Gastroesophageal sphincter (tissue), 4 donors: Measurements from ENCODE around the gene UPB1. TPM values are rescaled to one million over a fixed set of nuclear protein-coding genes. Genes with fewer than 3 reads are reported as not detected.

ENCODE experiments used
- ATAC-seq: fragments of 150-250 bp; one replicate; pipeline ENCODE4 v1.9.1; 2016; ENCODE audit warnings: mild to moderate bottlenecking, moderate library complexity
- H3K27ac ChIP-seq, 4 donors: fragments of 200-600 bp; sonication (generic) in 3 of 4; 1 replicate in 3 of 4; 2 replicates in 1 of 4; pipeline ENCODE4 v1.5.1; 2016 to 2019
- H3K27me3 ChIP-seq: fragments of 200-600 bp; sonication (generic); one replicate; pipeline ENCODE4 v1.5.1; 2019
- H3K36me3 ChIP-seq, 2 donors: fragments of 200-600 bp; sonication (generic); one replicate each; pipeline ENCODE4 v1.5.1; 2019; ENCODE audit warnings: control low read depth in 1 of 2
- H3K4me1 ChIP-seq, 3 donors: fragments of 200-600 bp; sonication (generic); 1 replicate in 2 of 3; 2 replicates in 1 of 3; pipeline ENCODE4 v1.5.1; 2016 to 2019; ENCODE audit warnings: control low read depth in 2 of 3
- H3K4me3 ChIP-seq, 2 donors: fragments of 200-600 bp; sonication (generic); one replicate each; pipeline ENCODE4 v1.5.1; 2019; ENCODE audit warnings: mild to moderate bottlenecking in 1 of 2, moderate library complexity in 1 of 2
- H3K9me3 ChIP-seq, 3 donors: fragments of 200-600 bp; sonication (generic); one replicate each; pipeline ENCODE4 v1.5.1; 2017 to 2019; ENCODE audit warnings: control low read depth in 2 of 3
- EP300 ChIP-seq: sonication (generic); formaldehyde crosslinking; IDR thresholded peaks from one replicate; pipeline ENCODE4 v1.6.1; 2017; ENCODE audit warnings: antibody characterized with exemption, mild to moderate bottlenecking
- POLR2A ChIP-seq, 2 donors: fragments of 450-650 bp; IDR thresholded peaks; one replicate each; pipeline ENCODE4 v1.6.1; 2017; ENCODE audit warnings: antibody characterized with exemption in 2 of 2, mild to moderate bottlenecking in 2 of 2, moderate library complexity in 1 of 2
- POLR2AphosphoS5 ChIP-seq: sonication (generic); formaldehyde crosslinking; IDR thresholded peaks from one replicate; pipeline ENCODE4 v1.6.1; 2017; ENCODE audit warnings: antibody characterized with exemption
- WGBS, 2 donors: methylation state at CpG; one replicate each; pipeline ENCODE4 v1.1.5; 2018; ENCODE audit warnings: low coverage in 1 of 2; 5-methylcytosine and 5-hydroxymethylcytosine counted together
- total RNA-seq, 4 donors: library from RNA; depleted of rRNA; stranded (reverse); fragments of >200 nt; gene quantifications; one replicate each; pipeline ENCODE4 v1.1.0, GENCODE V29; 2016
- TF ChIP-seq, protein P1 (sequence below), 4 experiments: fragments of 200-600 bp in 2 of 4; fragments of 450-650 bp in 2 of 4; sonication (generic) in 1 of 4; IDR thresholded peaks; one replicate each; pipeline ENCODE4 v1.5.1; 2017 to 2019; ENCODE audit warnings: antibody characterized with exemption in 4 of 4, mild to moderate bottlenecking in 2 of 4, moderate library complexity in 2 of 4

The UPB1 gene
- total RNA-seq, 4 donors from 2014 or later, result 0.13 to 0.93 (median 0.50) TPM; not detected in 1

DNA sequence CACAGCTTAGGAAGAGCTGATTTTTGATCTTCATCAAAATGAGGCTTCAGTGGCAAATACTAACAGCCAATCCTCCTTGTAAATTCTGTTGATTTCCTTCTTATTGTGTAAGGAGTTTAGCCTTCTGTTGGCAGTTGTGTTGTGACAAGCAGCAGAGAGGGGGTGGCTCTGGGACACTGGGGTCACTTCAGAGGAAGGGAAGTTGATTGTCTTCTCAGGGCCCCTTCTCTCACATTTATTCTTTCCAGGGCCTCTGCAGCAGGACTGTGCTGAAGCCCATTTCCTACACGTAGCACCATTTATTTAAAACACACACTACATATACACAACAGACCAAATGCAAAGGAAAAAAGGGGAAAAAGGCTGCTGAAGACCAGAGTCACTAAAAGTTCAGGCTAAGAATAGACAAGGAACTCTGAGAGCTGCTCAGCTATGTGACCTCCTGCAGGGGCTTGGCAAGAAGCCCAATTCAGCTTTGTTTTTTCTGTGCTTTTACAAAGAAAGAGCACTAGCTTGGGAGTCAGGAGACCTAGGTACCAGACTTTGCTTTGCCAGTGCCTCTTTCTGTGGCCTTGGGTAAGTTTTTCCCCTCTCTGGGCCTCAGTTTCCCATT is 28.3 kb upstream of the UPB1 start:
- Histone ChIP-seq H3K4me1 (peaks cover 7 to 41% (median 12%) of the 10 kb centered on the region in 3 donors), H3K27ac (peak overlapping the region; percentile 11 to 49 (median 30)), H3K4me3 (no peak overlapping the region), H3K27me3 (no peaks in the 10 kb centered on the region), H3K9me3 (no peaks in the 10 kb centered on the region), H3K36me3 (no peaks in the 10 kb centered on the region)
- TF ChIP-seq EP300 (no peak), POLR2AphosphoS5 (no peak), POLR2A (IDR thresholded peaks at IDR 0.05) (no peak)
- TF ChIP-seq, protein P1, sequence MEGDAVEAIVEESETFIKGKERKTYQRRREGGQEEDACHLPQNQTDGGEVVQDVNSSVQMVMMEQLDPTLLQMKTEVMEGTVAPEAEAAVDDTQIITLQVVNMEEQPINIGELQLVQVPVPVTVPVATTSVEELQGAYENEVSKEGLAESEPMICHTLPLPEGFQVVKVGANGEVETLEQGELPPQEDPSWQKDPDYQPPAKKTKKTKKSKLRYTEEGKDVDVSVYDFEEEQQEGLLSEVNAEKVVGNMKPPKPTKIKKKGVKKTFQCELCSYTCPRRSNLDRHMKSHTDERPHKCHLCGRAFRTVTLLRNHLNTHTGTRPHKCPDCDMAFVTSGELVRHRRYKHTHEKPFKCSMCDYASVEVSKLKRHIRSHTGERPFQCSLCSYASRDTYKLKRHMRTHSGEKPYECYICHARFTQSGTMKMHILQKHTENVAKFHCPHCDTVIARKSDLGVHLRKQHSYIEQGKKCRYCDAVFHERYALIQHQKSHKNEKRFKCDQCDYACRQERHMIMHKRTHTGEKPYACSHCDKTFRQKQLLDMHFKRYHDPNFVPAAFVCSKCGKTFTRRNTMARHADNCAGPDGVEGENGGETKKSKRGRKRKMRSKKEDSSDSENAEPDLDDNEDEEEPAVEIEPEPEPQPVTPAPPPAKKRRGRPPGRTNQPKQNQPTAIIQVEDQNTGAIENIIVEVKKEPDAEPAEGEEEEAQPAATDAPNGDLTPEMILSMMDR (IDR thresholded peaks at IDR 0.05), result no peak
- 29% methylated on average over 1 of the region's 1 CpG; no CpG with 5 or more reads in 1 of the 2 donors for WGBS, 2 donors
- ATAC-seq, result no peak

DNA sequence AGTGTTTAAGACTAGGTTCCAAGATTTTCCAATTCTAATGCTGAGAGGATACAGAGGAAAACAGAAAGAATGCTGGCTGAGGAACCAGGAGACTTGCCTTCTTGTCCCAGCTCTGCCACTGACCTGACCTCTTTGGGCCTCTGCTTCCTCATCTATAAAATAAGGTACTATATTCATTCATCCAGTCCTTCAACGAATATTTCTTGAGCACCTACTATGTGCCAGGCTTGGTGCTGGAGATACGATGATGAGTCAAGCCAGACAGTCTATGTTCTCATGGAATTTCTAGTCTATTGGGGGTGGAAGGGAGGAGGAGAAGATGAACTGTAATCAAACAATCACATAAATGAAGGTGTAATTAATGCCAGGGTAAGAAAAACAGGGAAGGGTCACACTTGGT is 27.8 kb upstream of the UPB1 start:
- no peaks in the 10 kb centered on the region for H3K9me3 ChIP-seq
- H3K36me3 ChIP-seq, result no peaks in the 10 kb centered on the region
- ATAC-seq, result no peak
- WGBS, 2 donors, result 60% methylated on average over 1 to 2 of the region's 2 CpGs
- no peaks in the 10 kb centered on the region for H3K27me3 ChIP-seq
- H3K4me3 ChIP-seq, result no peak overlapping the region
- no peak for TF ChIP-seq EP300
- no peak for TF ChIP-seq POLR2AphosphoS5
- no peak for TF ChIP-seq POLR2A (IDR thresholded peaks at IDR 0.05)
- peak overlapping the region in 3 of 4 donors; percentile 11 to 49 (median 38) for H3K27ac ChIP-seq
- peaks cover 7 to 45% (median 12%) of the 10 kb centered on the region in 3 donors for H3K4me1 ChIP-seq

DNA sequence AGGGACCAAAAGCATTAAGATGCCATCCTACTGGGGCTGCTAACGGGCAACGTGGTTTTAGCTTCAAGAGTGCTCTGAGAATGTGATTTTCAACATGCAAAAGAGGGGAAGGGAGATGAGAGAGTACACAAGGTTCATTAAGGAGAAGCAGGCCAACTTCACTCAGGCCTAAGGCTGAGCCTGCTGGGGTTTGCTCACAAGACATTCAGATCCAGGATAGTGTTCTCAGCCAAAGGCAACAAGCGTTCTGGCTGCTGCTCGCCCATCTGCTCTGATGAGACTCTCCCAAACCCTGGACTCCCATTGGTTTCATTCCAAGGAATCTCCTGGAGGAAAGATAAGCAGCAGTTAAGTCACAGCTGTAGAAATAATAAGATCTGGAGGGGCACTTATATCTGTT is 23.6 kb upstream of the UPB1 start:
- 44 to 61% methylated on average over 3 to 4 of the region's 4 CpGs for WGBS, 2 donors
- ATAC-seq, result peak; percentile 76
- H3K4me3 ChIP-seq, result no peak overlapping the region
- H3K9me3 ChIP-seq, result no peaks in the 10 kb centered on the region
- H3K27me3 ChIP-seq, result no peaks in the 10 kb centered on the region
- peaks cover 4 to 35% (median 8%) of the 10 kb centered on the region in 3 donors for H3K4me1 ChIP-seq
- no peak for TF ChIP-seq EP300
- no peak for TF ChIP-seq POLR2A (IDR thresholded peaks at IDR 0.05)
- no peak for TF ChIP-seq POLR2AphosphoS5
- TF ChIP-seq, protein P1 (IDR thresholded peaks at IDR 0.05), result no peak
- H3K27ac ChIP-seq, result peak overlapping the region in 1 of 4 donors; percentile 37
- no peaks in the 10 kb centered on the region for H3K36me3 ChIP-seq

DNA sequence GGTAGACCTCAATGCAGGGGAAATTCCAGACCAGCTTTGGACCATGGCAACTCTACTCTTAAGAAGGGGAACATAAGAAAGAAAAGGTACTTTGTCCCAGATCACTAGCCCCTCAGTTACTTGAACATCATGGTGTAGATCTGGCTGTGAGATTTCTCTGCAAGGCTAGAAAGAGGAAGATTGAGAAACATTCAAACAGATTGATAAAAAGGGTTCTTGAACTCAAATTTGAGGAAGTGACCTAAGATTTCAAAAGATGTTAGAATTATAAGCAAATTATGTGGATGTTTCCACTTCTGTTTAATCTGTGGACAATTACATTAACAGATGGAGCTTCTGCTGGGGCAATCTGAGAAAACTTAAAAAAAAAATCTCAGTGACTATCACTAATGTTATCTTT is 21.8 kb upstream of the UPB1 start:
- H3K4me3 ChIP-seq, result no peak overlapping the region
- H3K4me1 ChIP-seq, result peaks cover 0 to 18% (median 0%) of the 10 kb centered on the region in 3 donors
- no peaks in the 10 kb centered on the region for H3K36me3 ChIP-seq
- no peaks in the 10 kb centered on the region for H3K27me3 ChIP-seq
- no peaks in the 10 kb centered on the region for H3K9me3 ChIP-seq
- peak overlapping the region in 1 of 4 donors; percentile 67 for H3K27ac ChIP-seq
- ATAC-seq, result no peak
- TF ChIP-seq POLR2A (IDR thresholded peaks at IDR 0.05), result no peak

DNA sequence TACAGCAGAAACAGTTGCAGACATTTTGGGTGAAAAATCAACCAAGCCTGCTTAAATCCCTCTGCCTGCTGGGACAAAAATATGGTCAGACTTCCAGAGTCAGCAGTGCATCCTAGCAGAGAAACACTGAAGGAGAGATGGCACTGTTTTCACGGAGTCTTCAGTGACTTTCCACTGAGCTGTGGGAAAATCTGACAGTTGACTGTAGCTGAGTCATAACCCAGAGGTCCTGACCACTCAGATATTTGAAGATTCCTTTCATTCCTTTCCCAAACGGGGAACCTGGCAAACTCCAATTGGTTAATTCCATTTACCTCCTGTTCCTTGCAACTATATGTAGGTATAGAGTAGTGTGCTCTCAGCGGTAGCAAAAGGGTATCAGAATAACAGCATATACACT is 20.9 kb upstream of the UPB1 start:
- Histone ChIP-seq H3K27ac (peak overlapping the region in 2 of 4 donors; percentile 67 to 68), H3K36me3 (no peaks in the 10 kb centered on the region), H3K9me3 (no peaks in the 10 kb centered on the region), H3K4me3 (no peak overlapping the region), H3K27me3 (no peaks in the 10 kb centered on the region), H3K4me1 (peaks cover 0 to 17% (median 0%) of the 10 kb centered on the region in 3 donors)
- WGBS, 2 donors, result 37 to 44% methylated on average over 2 to 3 of the region's 3 CpGs
- TF ChIP-seq EP300 (no peak), POLR2AphosphoS5 (no peak), POLR2A (IDR thresholded peaks at IDR 0.05) (no peak)
- TF ChIP-seq, protein P1 (IDR thresholded peaks at IDR 0.05), result no peak
- ATAC-seq, result peak; percentile 51

DNA sequence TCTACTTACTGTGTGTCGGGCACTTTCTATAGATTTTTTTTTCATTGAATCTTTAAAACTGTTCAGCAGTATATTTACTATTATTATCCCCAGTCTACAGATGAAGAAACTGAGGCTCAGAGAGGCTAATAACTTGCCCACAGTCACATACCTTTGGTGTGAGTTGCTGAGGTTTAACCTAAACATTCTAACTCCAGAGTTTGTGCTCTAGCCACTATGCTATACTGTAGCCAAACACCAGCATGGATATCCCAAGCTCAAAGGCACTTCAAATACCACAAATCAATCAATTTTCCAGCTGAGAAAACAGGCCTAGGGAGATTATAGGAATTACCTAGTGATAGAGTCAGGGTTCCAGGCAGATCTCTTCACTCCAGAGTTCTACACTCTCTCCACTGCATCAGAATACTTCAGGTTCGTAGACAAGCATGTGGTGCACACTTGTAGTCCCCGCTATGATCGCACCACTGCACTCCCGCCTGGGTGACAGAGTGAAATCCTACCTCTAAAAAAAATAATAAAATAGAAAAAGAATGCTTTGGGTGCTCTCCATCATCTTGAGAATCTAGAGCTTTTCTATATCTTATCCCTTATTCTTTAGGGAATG is 20.4 kb upstream of the UPB1 start:
- TF ChIP-seq POLR2A (IDR thresholded peaks at IDR 0.05), result no peak
- no peak for TF ChIP-seq POLR2AphosphoS5
- TF ChIP-seq, protein P1 (IDR thresholded peaks at IDR 0.05), result no peak
- no peak for TF ChIP-seq EP300
- Histone ChIP-seq H3K4me3 (no peak overlapping the region), H3K27ac (peak overlapping the region in 1 of 4 donors; percentile 68), H3K36me3 (no peaks in the 10 kb centered on the region), H3K4me1 (peaks cover 0 to 17% (median 0%) of the 10 kb centered on the region in 3 donors), H3K27me3 (no peaks in the 10 kb centered on the region), H3K9me3 (no peaks in the 10 kb centered on the region)
- WGBS, 2 donors, result 62 to 80% methylated on average over 4 to 5 of the region's 5 CpGs
- no peak for ATAC-seq
